GM19324 (cell line): ENCODE results near the gene WNT5A.

ENCODE experiments used
- ATAC-seq: cut with Tn5 transposase; IDR thresholded peaks from one replicate; pipeline ENCODE4 v1.9.1; 2021; ENCODE audit warnings: mild to moderate bottlenecking, moderate library complexity; ENCODE audit not compliant: unreplicated experiment, low FRiP score

The WNT5A gene

GRCh38 chr3:55483196-55484095 is 3.7 kb downstream of the WNT5A start:
- no peak for ATAC-seq

GRCh38 chr3:55482496-55483195 is 4.5 kb downstream of the WNT5A start:
- no peak for ATAC-seq

- no peak for ATAC-seq
These were observed 5.2 kb downstream of the WNT5A start for GRCh38 chr3:55481744-55482495.

GRCh38 chr3:55480911-55481743 is 6.0 kb downstream of the WNT5A start:
- ATAC-seq = no peak

- no peak for ATAC-seq
These were observed 9.5 kb downstream of the WNT5A start for GRCh38 chr3:55477306-55478303.

- no peak for ATAC-seq
These were observed 10.6 kb downstream of the WNT5A start for GRCh38 chr3:55476515-55476914.

GRCh38 chr3:55474213-55474632 is 12.9 kb downstream of the WNT5A start:
- ATAC-seq = no peak

GRCh38 chr3:55473788-55474187 is 13.3 kb downstream of the WNT5A start:
- ATAC-seq = no peak

GRCh38 chr3:55471522-55472280 is 15.4 kb downstream of the WNT5A start:
- ATAC-seq = no peak

- ATAC-seq = no peak
These were observed 16.0 kb downstream of the WNT5A start for GRCh38 chr3:55471084-55471483.

GRCh38 chr3:55469957-55470526 is 17.1 kb downstream of the WNT5A start:
- ATAC-seq = no peak

- no peak for ATAC-seq
These were observed 18.9 kb downstream of the WNT5A start for GRCh38 chr3:55468251-55468650.

- ATAC-seq = no peak
These were observed 20.0 kb downstream of the WNT5A start for GRCh38 chr3:55467099-55467498.

- ATAC-seq = no peak
These were observed 20.6 kb downstream of the WNT5A start for GRCh38 chr3:55466526-55466925.

GRCh38 chr3:55461896-55462295 is 25.2 kb downstream of the WNT5A start:
- no peak for ATAC-seq

- ATAC-seq = no peak
These were observed 27.3 kb downstream of the WNT5A start for GRCh38 chr3:55459838-55460237.

- no peak for ATAC-seq
These were observed 28.8 kb downstream of the WNT5A start for GRCh38 chr3:55458181-55458790.
